Liver (tissue), 3 donors: ENCODE measurements around the gene SCN8A.

Source experiments
- ATF3 ChIP-seq: IDR thresholded peaks from 2 replicates; pipeline ENCODE4 v1.6.1; 2016; ENCODE audit warnings: antibody characterized with exemption
- CTCF ChIP-seq: fragments of 150-350 bp; IDR thresholded peaks from 2 replicates; pipeline ENCODE4 v1.5.1; 2017; ENCODE audit warnings: improper control_type of control experiment, low read depth, low read length; ENCODE audit not compliant: missing input control
- MAX ChIP-seq: IDR thresholded peaks from 2 replicates; pipeline ENCODE4 v1.6.1; 2016; ENCODE audit warnings: antibody characterized with exemption
- NR2F2 ChIP-seq: IDR thresholded peaks from 2 replicates; pipeline ENCODE4 v1.6.1; 2016; ENCODE audit warnings: antibody characterized with exemption
- REST ChIP-seq: IDR thresholded peaks from 2 replicates; pipeline ENCODE4 v1.6.1; 2016; ENCODE audit warnings: antibody characterized with exemption, mild to moderate bottlenecking
- TAF1 ChIP-seq: conservative IDR thresholded peaks from 2 replicates; pipeline ENCODE4 v1.6.1; 2016; ENCODE audit warnings: antibody characterized with exemption, mild to moderate bottlenecking
- YY1 ChIP-seq: IDR thresholded peaks from 2 replicates; pipeline ENCODE4 v1.6.1; 2016; ENCODE audit warnings: antibody characterized with exemption, mild to moderate bottlenecking
- donor health status: healthy.
- donor health status: healthy.

- TF ChIP-seq CTCF = no peak
- TF ChIP-seq YY1 = no peak
- no peak for TF ChIP-seq REST
- TF ChIP-seq TAF1 = no peak
- TF ChIP-seq NR2F2 = no peak
- no peak for TF ChIP-seq MAX
- no peak for TF ChIP-seq ATF3
Observed at GRCh38 chr12:51851413-51852124, 260.5 kb downstream of the SCN8A start.
